Left kidney (tissue), 2 donors: Measurements from ENCODE around the gene ANXA5. TPM values are rescaled to one million over a fixed set of nuclear protein-coding genes. Genes with fewer than 3 reads are reported as not detected.

Experiments used
- DNase-seq: peaks from one replicate; pipeline ENCODE4 v3.0.0-alpha.2; 2013
- polyA plus RNA-seq: library from polyadenylated mRNA; unstranded; fragments of 120-200 nt; gene quantifications from one replicate; pipeline ENCODE4 v1.2.1, GENCODE V29; 2013; ENCODE audit not compliant: insufficient read length

ANXA5 gene
- polyA plus RNA-seq, 1 donor, result 382 TPM

GRCh38 chr4:121642876-121643585 lies 53.7 kb downstream of the ANXA5 start:
- no peak for DNase-seq

DNA sequence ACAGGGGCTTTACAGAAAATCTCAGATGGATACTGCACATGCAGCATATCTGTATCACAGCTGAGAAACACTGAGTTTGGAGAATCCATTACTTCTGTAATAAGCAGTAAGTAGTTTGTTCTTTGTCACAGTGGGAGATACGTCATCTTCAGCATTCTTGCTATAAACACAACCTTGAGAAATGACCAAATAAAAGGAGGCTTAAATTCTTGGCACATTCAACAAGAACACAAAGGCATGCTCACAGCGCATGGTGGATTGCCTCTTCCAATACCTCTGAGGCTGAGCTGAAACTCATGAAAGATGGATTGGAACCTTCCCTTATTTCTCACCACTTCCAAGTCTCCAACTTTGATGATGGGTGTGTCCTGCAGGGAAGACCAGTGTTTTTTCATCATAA lies 54.5 kb downstream of the ANXA5 start:
- no peak for DNase-seq

DNA sequence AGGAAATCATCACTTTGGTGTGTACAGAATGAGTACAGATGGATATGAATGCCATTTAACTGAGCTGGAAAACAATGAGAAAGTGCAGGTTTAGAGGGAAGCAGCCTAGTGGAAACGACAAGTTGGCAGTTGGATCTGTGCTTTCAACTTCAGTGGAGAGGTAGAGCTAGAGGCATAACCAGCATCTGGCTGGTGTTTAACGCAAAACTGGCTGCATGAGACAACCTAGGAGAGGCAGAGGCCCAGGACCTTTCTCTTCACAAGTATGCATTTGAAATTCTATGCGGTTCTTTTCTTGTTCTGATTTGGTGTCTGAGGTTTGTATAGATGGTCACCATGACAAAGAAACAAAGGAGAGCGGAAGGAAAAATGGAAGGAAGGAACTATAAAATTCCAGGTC lies 63.1 kb downstream of the ANXA5 start:
- DNase-seq, result no peak

- no peak for DNase-seq
These were observed 64.1 kb downstream of the ANXA5 start for GRCh38 chr4:121632636-121633035.

Other genes starting within 250 kb of the ANXA5 start
- gene SMIM43, start 68.2 kb upstream of the ANXA5 start, polyA plus RNA-seq, result 0.47 TPM
- gene EXOSC9, start 104.3 kb upstream of the ANXA5 start, polyA plus RNA-seq, result 71.0 TPM
- gene CCNA2, start 126.9 kb upstream of the ANXA5 start, polyA plus RNA-seq, result 49.8 TPM
- gene BBS7, start 173.5 kb upstream of the ANXA5 start, polyA plus RNA-seq, result 31.1 TPM